Measurements from ENCODE around the gene IFI27L1. TPM values are rescaled to one million over a fixed set of nuclear protein-coding genes. Genes with fewer than 3 reads are reported as not detected.

IFI27L1 gene
- total and polyA plus RNA-seq, 2 donors (not counting 3 experiments of a cell fraction or from before 2014, with no cell fraction given), result 31.1 to 38.1 TPM

DNA sequence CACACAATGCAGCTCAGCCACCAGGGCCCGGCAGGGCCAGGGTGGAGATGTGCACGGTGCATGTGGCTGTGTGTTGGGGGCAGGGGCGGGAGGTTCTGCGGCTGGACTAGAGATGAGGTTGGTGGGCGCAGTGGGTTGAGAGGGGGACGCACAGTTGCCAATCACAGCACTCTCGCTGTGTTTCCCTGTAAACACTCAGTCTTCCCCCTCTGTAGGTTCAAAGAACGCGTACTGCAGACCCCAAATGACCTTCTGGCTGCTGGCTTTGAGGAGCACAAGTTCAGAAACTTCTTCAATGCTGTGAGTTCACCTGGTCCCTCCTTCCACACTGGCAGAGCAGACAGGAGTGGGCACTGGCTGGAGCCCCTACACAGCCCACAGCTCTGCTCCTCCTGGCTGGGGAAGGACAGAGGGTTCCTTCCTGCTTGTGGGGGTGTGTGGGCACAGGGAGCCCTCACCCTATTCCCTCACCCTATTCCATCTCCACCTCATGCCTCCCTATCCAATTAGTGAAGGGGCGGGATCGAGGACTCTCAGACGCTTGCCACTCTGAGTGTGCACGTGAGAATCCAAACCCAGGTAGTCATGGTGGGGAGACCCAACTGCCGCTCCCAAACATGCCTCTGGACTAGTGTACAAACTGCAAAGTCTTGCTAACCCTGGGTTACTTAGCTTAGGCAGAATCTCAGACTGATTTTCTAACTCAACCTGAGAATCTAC is 37.2 kb upstream of the IFI27L1 start:
- no peak overlapping the region for H3K4me3 ChIP-seq (replicated peaks in 1 of 3; ENCODE audit: insufficient read depth in 1 of 3, low read depth in 1 of 3, low read length in 3 of 3)
- no peaks in the 10 kb centered on the region for H4K20me1 ChIP-seq (replicated peaks; ENCODE audit: control insufficient read depth, extremely low read depth, insufficient read depth, low read length)
- no peaks in the 10 kb centered on the region for H3K4me1 ChIP-seq (ENCODE audit: control insufficient read depth, extremely low read depth, insufficient read depth, low read length)
- ChIA-PET CTCF (interaction anchor here (1.0 to 2.8 kb wide), 4 partner anchors 10 to 93 kb away, joined by 3 to 19 read pairs (median 8); no protein-coding TSS in a partner anchor), POLR2A (no interaction called here)
- H3K27me3 ChIP-seq (ENCODE audit: control insufficient read depth in 2 of 2, insufficient read depth in 2 of 2, low read length in 2 of 2), result no peaks in the 10 kb centered on the region
- BruUV-seq (replicated peaks), result no TSS peak
- FAIRE-seq (no peak), DNase-seq (ENCODE audit: low read depth, low spot score) (no peak)
- H3K9ac ChIP-seq (replicated peaks; ENCODE audit: extremely low read depth, insufficient read depth, low read length), result no peak overlapping the region
- no peak overlapping the region for H3K4me2 ChIP-seq (ENCODE audit: insufficient read depth, low read length)
- TF ChIP-seq POLR2A (IDR thresholded peaks at IDR 0.05; ENCODE audit: low read depth, low read length), result no peak
- TF ChIP-seq MYC (IDR thresholded peaks at IDR 0.05; ENCODE audit: low read depth, low read length), result no peak
- TF ChIP-seq JUN (IDR thresholded peaks at IDR 0.05; ENCODE audit: borderline replicate concordance, insufficient read depth, insufficient read length, low read depth), result no peak
- no peak for TF ChIP-seq POLR2AphosphoS5 (IDR thresholded peaks at IDR 0.05; ENCODE audit: insufficient read depth, low read depth, low read length)
- TF ChIP-seq, protein P1, sequence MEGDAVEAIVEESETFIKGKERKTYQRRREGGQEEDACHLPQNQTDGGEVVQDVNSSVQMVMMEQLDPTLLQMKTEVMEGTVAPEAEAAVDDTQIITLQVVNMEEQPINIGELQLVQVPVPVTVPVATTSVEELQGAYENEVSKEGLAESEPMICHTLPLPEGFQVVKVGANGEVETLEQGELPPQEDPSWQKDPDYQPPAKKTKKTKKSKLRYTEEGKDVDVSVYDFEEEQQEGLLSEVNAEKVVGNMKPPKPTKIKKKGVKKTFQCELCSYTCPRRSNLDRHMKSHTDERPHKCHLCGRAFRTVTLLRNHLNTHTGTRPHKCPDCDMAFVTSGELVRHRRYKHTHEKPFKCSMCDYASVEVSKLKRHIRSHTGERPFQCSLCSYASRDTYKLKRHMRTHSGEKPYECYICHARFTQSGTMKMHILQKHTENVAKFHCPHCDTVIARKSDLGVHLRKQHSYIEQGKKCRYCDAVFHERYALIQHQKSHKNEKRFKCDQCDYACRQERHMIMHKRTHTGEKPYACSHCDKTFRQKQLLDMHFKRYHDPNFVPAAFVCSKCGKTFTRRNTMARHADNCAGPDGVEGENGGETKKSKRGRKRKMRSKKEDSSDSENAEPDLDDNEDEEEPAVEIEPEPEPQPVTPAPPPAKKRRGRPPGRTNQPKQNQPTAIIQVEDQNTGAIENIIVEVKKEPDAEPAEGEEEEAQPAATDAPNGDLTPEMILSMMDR (IDR thresholded peaks at IDR 0.05; ENCODE audit: extremely low read depth in 1 of 2, insufficient read depth in 1 of 2, low read depth in 1 of 2, low read length in 2 of 2), result no peak
- TF ChIP-seq, protein P2, sequence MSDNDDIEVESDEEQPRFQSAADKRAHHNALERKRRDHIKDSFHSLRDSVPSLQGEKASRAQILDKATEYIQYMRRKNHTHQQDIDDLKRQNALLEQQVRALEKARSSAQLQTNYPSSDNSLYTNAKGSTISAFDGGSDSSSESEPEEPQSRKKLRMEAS (IDR thresholded peaks at IDR 0.05; ENCODE audit: insufficient read depth, insufficient read length), result no peak
- no peak for TF ChIP-seq EZH2 (IDR thresholded peaks at IDR 0.05; ENCODE audit: borderline replicate concordance, low read depth, low read length, severe bottlenecking)
- no peak for TF ChIP-seq FOS (IDR thresholded peaks at IDR 0.05; ENCODE audit: borderline replicate concordance, insufficient read depth, low read length)
- TF ChIP-seq GATA2 (IDR thresholded peaks at IDR 0.05; ENCODE audit: insufficient read depth, insufficient read length, low read depth, low read length), result no peak
- no peak overlapping the region for H3K27ac ChIP-seq (ENCODE audit: insufficient read depth, low read depth, low read length)
- H3K36me3 ChIP-seq (ENCODE audit: control insufficient read depth in 2 of 2, extremely low read depth in 1 of 2, insufficient read depth in 2 of 2, low read length in 2 of 2), result peaks cover 6 to 8% of the 10 kb centered on the region in 2 experiments
- H3K79me2 ChIP-seq (ENCODE audit: control insufficient read depth, insufficient read depth, low read length), result no peaks in the 10 kb centered on the region
- no peak overlapping the region for H2AFZ ChIP-seq (ENCODE audit: low read depth, low read length)
- no peaks in the 10 kb centered on the region for H3K9me3 ChIP-seq (replicated peaks; ENCODE audit: control insufficient read depth, insufficient read depth, low read length)
- intact Hi-C loops (cut with micrococcal nuclease) (no loop called here), dilution Hi-C loops (cut with MboI; ENCODE audit: extremely low pct_ligation_motif_present, low sequenced_read_pairs) (no loop called here)
- H3K9me1 ChIP-seq (replicated peaks; ENCODE audit: control insufficient read depth, extremely low read depth, insufficient read depth, low read length), result no peaks in the 10 kb centered on the region

All from endothelial cell of umbilical vein (primary cell).